Measurements from ENCODE around the gene ANKRD62. TPM values are rescaled to one million over a fixed set of nuclear protein-coding genes. Genes with fewer than 3 reads are reported as not detected.
"Not testable (repeated sequence)": the region's sequence is repeated elsewhere in the genome, so short reads cannot be mapped to it uniquely, and the experiment has no call there.

ANKRD62 gene
- total and polyA plus RNA-seq, 4 experiments from 2014 or later = not detected

GRCh38 chr18:12127647-12128046 is 34.0 kb downstream of the ANKRD62 start:
- H3K4me3 Mint-ChIP-seq; H3K9me3 ChIP-seq (ENCODE audit: control insufficient read depth in 1 of 2, low read length in 2 of 2); H3K4me3 ChIP-seq (ENCODE audit: low read length in 2 of 2); DNase-seq; H3K4me1 ChIP-seq (ENCODE audit: insufficient read depth, low read length); CTCF ChIA-PET (ENCODE audit: partially characterized antibody); H3K27me3 ChIP-seq (ENCODE audit: insufficient read depth, low read length); H3K27ac Mint-ChIP-seq; H3K36me3 ChIP-seq (ENCODE audit: insufficient read depth, low read length); POLR2A ChIA-PET (ENCODE audit: partially characterized antibody); H3K4me1 Mint-ChIP-seq; intact Hi-C loops (cut with micrococcal nuclease); H3K36me3 Mint-ChIP-seq; H3K27ac ChIP-seq (ENCODE audit: low read depth, low read length); H3K9me3 Mint-ChIP-seq: not testable (repeated sequence)
- H3K27me3 Mint-ChIP-seq = peaks cover 12 to 13% of the 10 kb centered on the region in 2 donors

- H3K36me3 ChIP-seq (ENCODE audit: insufficient read depth, low read length); H3K27ac Mint-ChIP-seq; CTCF ChIA-PET (ENCODE audit: partially characterized antibody); DNase-seq; H3K4me1 Mint-ChIP-seq; H3K4me3 Mint-ChIP-seq; POLR2A ChIA-PET (ENCODE audit: partially characterized antibody); H3K9me3 ChIP-seq (ENCODE audit: control insufficient read depth in 1 of 2, low read length in 2 of 2); H3K27me3 Mint-ChIP-seq; H3K4me3 ChIP-seq (ENCODE audit: low read length in 2 of 2); H3K36me3 Mint-ChIP-seq; H3K27me3 ChIP-seq (ENCODE audit: insufficient read depth, low read length); H3K4me1 ChIP-seq (ENCODE audit: insufficient read depth, low read length); intact Hi-C loops (cut with micrococcal nuclease); H3K27ac ChIP-seq (ENCODE audit: low read depth, low read length): not testable (repeated sequence)
- peaks cover 0 to 11% (median 0%) of the 10 kb centered on the region in 8 donors for H3K9me3 Mint-ChIP-seq
Observed at GRCh38 chr18:12138831-12139230, 45.2 kb downstream of the ANKRD62 start.

DNA sequence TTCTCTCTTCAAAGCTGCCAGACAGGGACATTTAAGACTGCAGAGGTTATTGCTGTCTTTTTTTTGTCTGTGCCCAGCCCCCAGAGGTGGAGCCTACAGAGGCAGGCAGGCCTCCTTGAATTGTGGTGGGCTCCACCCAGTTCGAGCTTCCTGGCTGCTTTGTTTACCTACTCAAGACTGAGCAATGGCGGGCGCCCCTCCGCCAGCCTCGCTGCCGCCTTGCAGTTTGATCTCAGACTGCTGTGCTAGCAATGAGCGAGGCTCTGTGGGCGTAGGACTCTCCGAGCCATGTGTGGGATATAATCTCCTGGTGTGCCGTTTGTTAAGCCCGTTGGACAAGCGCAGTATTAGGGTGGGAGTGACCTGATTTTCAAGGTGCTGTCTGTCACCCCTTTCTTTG is 47.2 kb downstream of the ANKRD62 start:
- H3K27me3 ChIP-seq (ENCODE audit: insufficient read depth, low read length); H3K36me3 ChIP-seq (ENCODE audit: insufficient read depth, low read length); H3K27ac Mint-ChIP-seq; intact Hi-C loops (cut with micrococcal nuclease); H3K4me1 ChIP-seq (ENCODE audit: insufficient read depth, low read length); DNase-seq; H3K27me3 Mint-ChIP-seq; H3K4me3 Mint-ChIP-seq; H3K36me3 Mint-ChIP-seq; POLR2A ChIA-PET (ENCODE audit: partially characterized antibody); CTCF ChIA-PET (ENCODE audit: partially characterized antibody); H3K27ac ChIP-seq (ENCODE audit: low read depth, low read length); H3K4me1 Mint-ChIP-seq; H3K4me3 ChIP-seq (ENCODE audit: low read length in 2 of 2); H3K9me3 ChIP-seq (ENCODE audit: control insufficient read depth in 1 of 2, low read length in 2 of 2): not testable (repeated sequence)
- peaks cover 0 to 10% (median 0%) of the 10 kb centered on the region in 8 donors for H3K9me3 Mint-ChIP-seq

GRCh38 chr18:12141778-12142177 is 48.1 kb downstream of the ANKRD62 start:
- H3K27ac Mint-ChIP-seq; CTCF ChIA-PET (ENCODE audit: partially characterized antibody); H3K4me3 ChIP-seq (ENCODE audit: low read length in 2 of 2); H3K4me1 ChIP-seq (ENCODE audit: insufficient read depth, low read length); H3K36me3 Mint-ChIP-seq; H3K9me3 Mint-ChIP-seq; intact Hi-C loops (cut with micrococcal nuclease); H3K27me3 Mint-ChIP-seq; H3K27me3 ChIP-seq (ENCODE audit: insufficient read depth, low read length); H3K9me3 ChIP-seq (ENCODE audit: control insufficient read depth in 1 of 2, low read length in 2 of 2); H3K4me3 Mint-ChIP-seq; POLR2A ChIA-PET (ENCODE audit: partially characterized antibody); H3K36me3 ChIP-seq (ENCODE audit: insufficient read depth, low read length); H3K27ac ChIP-seq (ENCODE audit: low read depth, low read length); H3K4me1 Mint-ChIP-seq; DNase-seq: not testable (repeated sequence)

DNA sequence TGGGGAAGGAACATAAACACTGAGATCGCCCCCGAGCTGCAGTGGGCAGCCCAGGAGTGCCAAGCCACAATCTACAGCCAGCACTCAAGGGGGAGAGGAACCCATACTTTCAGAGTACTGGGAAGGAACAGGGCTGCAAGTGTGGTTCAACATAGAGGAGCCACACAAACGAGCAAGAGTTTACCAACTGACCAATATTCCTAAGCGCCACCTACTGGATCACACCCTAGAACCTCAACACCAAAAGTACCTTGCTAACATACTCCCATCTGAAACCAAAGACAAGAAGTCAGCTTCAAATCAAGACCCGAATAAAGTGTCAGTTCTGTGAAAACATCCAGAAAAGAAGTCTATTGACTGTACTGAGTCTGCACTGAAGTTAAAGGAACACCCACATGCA is 55.8 kb downstream of the ANKRD62 start:
- H3K9me3 Mint-ChIP-seq; intact Hi-C loops (cut with micrococcal nuclease); H3K36me3 ChIP-seq (ENCODE audit: insufficient read depth, low read length); H3K4me3 Mint-ChIP-seq; H3K27me3 Mint-ChIP-seq; H3K27me3 ChIP-seq (ENCODE audit: insufficient read depth, low read length); H3K4me1 ChIP-seq (ENCODE audit: insufficient read depth, low read length); H3K27ac ChIP-seq (ENCODE audit: low read depth, low read length); POLR2A ChIA-PET (ENCODE audit: partially characterized antibody); DNase-seq; CTCF ChIA-PET (ENCODE audit: partially characterized antibody); H3K4me3 ChIP-seq (ENCODE audit: low read length in 2 of 2); H3K27ac Mint-ChIP-seq; H3K4me1 Mint-ChIP-seq; H3K36me3 Mint-ChIP-seq; H3K9me3 ChIP-seq (ENCODE audit: control insufficient read depth in 1 of 2, low read length in 2 of 2): not testable (repeated sequence)

GRCh38 chr18:12154361-12154760 is 60.7 kb downstream of the ANKRD62 start:
- Histone ChIP-seq H3K27ac (ENCODE audit: low read depth, low read length) (no peak overlapping the region), H3K4me1 (ENCODE audit: insufficient read depth, low read length) (no peaks in the 10 kb centered on the region), H3K9me3 (ENCODE audit: control insufficient read depth in 1 of 2, low read length in 2 of 2) (no peaks in the 10 kb centered on the region), H3K36me3 (ENCODE audit: insufficient read depth, low read length) (no peaks in the 10 kb centered on the region), H3K4me3 (ENCODE audit: low read length in 2 of 2) (no peak overlapping the region), H3K27me3 (ENCODE audit: insufficient read depth, low read length) (no peaks in the 10 kb centered on the region)
- ChIA-PET POLR2A (ENCODE audit: partially characterized antibody) (no interaction called here), CTCF (ENCODE audit: partially characterized antibody) (no interaction called here)
- Mint-ChIP-seq H3K9me3 (peaks cover 0 to 4% (median 0%) of the 10 kb centered on the region in 8 donors), H3K4me1 (no peaks in the 10 kb centered on the region), H3K27me3 (peaks cover 2 to 5% of the 10 kb centered on the region in 2 donors), H3K4me3 (no peak overlapping the region), H3K27ac (no peak overlapping the region), H3K36me3 (no peaks in the 10 kb centered on the region)
- no peak for DNase-seq
- intact Hi-C loops (cut with micrococcal nuclease) = no loop called here

GRCh38 chr18:12155996-12156395 is 62.4 kb downstream of the ANKRD62 start:
- H3K27me3 Mint-ChIP-seq = peaks cover 0 to 4% of the 10 kb centered on the region in 2 donors
- ChIA-PET POLR2A (ENCODE audit: partially characterized antibody) (no interaction called here), CTCF (ENCODE audit: partially characterized antibody) (no interaction called here)
- Histone ChIP-seq H3K27me3 (ENCODE audit: insufficient read depth, low read length) (no peaks in the 10 kb centered on the region), H3K27ac (ENCODE audit: low read depth, low read length) (no peak overlapping the region), H3K4me1 (ENCODE audit: insufficient read depth, low read length) (no peaks in the 10 kb centered on the region), H3K9me3 (ENCODE audit: control insufficient read depth in 1 of 2, low read length in 2 of 2) (no peaks in the 10 kb centered on the region), H3K36me3 (ENCODE audit: insufficient read depth, low read length) (no peaks in the 10 kb centered on the region), H3K4me3 (ENCODE audit: low read length in 2 of 2) (no peak overlapping the region)
- no peak overlapping the region for H3K4me3 Mint-ChIP-seq
- no peak overlapping the region for H3K27ac Mint-ChIP-seq
- H3K36me3 Mint-ChIP-seq = no peaks in the 10 kb centered on the region
- peaks cover 0 to 2% (median 0%) of the 10 kb centered on the region in 8 donors for H3K9me3 Mint-ChIP-seq
- no peak for DNase-seq
- intact Hi-C loops (cut with micrococcal nuclease) = no loop called here
- H3K4me1 Mint-ChIP-seq = no peaks in the 10 kb centered on the region

DNA sequence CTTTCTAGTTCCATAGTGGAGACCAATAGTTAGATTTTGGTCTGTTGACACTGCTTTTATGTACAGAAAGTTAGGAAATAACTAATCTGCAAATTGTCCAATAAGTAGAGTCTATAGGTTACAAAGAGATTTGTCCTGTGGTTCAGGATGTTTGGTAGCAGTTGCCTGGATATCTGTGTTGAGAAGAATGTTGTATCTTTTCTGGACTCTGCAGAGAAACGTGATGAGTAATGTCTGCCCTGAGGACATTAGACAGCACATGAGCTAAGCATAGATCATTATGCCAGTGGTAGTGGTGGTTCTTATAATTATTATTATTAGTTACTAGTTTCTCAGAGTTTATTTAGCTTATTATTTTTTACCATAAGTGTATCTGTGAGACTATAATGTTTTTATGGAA is 65.8 kb downstream of the ANKRD62 start:
- Histone ChIP-seq H3K27me3 (ENCODE audit: insufficient read depth, low read length) (no peaks in the 10 kb centered on the region), H3K27ac (ENCODE audit: low read depth, low read length) (no peak overlapping the region), H3K9me3 (ENCODE audit: control insufficient read depth in 1 of 2, low read length in 2 of 2) (no peaks in the 10 kb centered on the region), H3K4me3 (ENCODE audit: low read length in 2 of 2) (no peak overlapping the region), H3K4me1 (ENCODE audit: insufficient read depth, low read length) (no peaks in the 10 kb centered on the region), H3K36me3 (ENCODE audit: insufficient read depth, low read length) (no peaks in the 10 kb centered on the region)
- peaks cover 0 to 4% (median 0%) of the 10 kb centered on the region in 8 donors for H3K9me3 Mint-ChIP-seq
- peaks cover 0 to 2% of the 10 kb centered on the region in 2 donors for H3K27me3 Mint-ChIP-seq
- H3K36me3 Mint-ChIP-seq = no peaks in the 10 kb centered on the region
- POLR2A ChIA-PET (ENCODE audit: partially characterized antibody) = no interaction called here
- intact Hi-C loops (cut with micrococcal nuclease) = no loop called here
- no peak overlapping the region for H3K4me3 Mint-ChIP-seq
- CTCF ChIA-PET (ENCODE audit: partially characterized antibody) = no interaction called here
- no peak for DNase-seq
- no peak overlapping the region for H3K27ac Mint-ChIP-seq
- H3K4me1 Mint-ChIP-seq = no peaks in the 10 kb centered on the region
